Measurements from ENCODE around the gene ANTXR2. TPM values are rescaled to one million over a fixed set of nuclear protein-coding genes. Genes with fewer than 3 reads are reported as not detected.

The ANTXR2 gene
- total and polyA plus RNA-seq, 2 of the 13 experiments (the other 11 are each of a cell fraction or from before 2014, with no cell fraction given), result 4.6 to 14.5 TPM

GRCh38 chr4:79959652-79960051, 113.4 kb downstream of the ANTXR2 start:
- FAIRE-seq (no peak), ATAC-seq (no peak), DNase-seq (ENCODE audit: low spot score) (no peak)
- POLR2A ChIA-PET, result no interaction called here
- in situ Hi-C loops (cut with HindIII; ENCODE audit: extremely low pct_ligation_motif_present, low pct_unique_long_range_greater_than_20kb), result no loop called here
- intact Hi-C loops (cut with micrococcal nuclease; ENCODE audit: unreplicated experiment), result no loop called here
- no peaks in the 10 kb centered on the region for H3K36me3 ChIP-seq (replicated peaks in 1 of 2; ENCODE audit: control insufficient read depth in 1 of 2, insufficient read depth in 2 of 2, low read length in 2 of 2)
- H3K27me3 ChIP-seq (ENCODE audit: control insufficient read depth in 1 of 2, insufficient read depth in 2 of 2, low read length in 2 of 2), result no peaks in the 10 kb centered on the region
- H3K4me1 ChIP-seq (ENCODE audit: insufficient read depth, low read length), result no peaks in the 10 kb centered on the region
- WGBS (ENCODE audit: low lambda C conversion rate), result 89% methylated on average over 7 of the region's 7 CpGs
- no peaks in the 10 kb centered on the region for H4K20me1 ChIP-seq (ENCODE audit: insufficient read depth, low read length)
- no peak overlapping the region for H2AFZ ChIP-seq (ENCODE audit: low read length)
- H3K9ac ChIP-seq (ENCODE audit: insufficient read depth, low read depth, low read length), result no peak overlapping the region
- H3K79me2 ChIP-seq (ENCODE audit: insufficient read depth, low read length), result no peaks in the 10 kb centered on the region
- no peak overlapping the region for H3K4me2 ChIP-seq (ENCODE audit: low read depth, low read length)
- BruUV-seq (replicated peaks), result no TSS peak
- H3K27ac ChIP-seq (ENCODE audit: extremely low read length, insufficient read depth, low read length), result no peak overlapping the region
- H3K9me3 ChIP-seq (ENCODE audit: low read length), result no peaks in the 10 kb centered on the region
- TF ChIP-seq CEBPB (IDR thresholded peaks at IDR 0.05; ENCODE audit: borderline replicate concordance, low read depth, low read length) (no peak), ZBTB4 (CRISPR knock-in tag; IDR thresholded peaks at IDR 0.05; ENCODE audit: borderline replicate concordance) (no peak), ASH2L (IDR thresholded peaks at IDR 0.05; ENCODE audit: insufficient read length, low read depth, low read length) (no peak), ZNF260 (CRISPR knock-in tag; IDR thresholded peaks at IDR 0.05; ENCODE audit: borderline replicate concordance, low read depth) (no peak), MLLT10 (CRISPR knock-in tag; IDR thresholded peaks at IDR 0.05) (no peak), CBX2 (IDR thresholded peaks at IDR 0.05; ENCODE audit: low read depth, low read length) (no peak), CBX2 (CRISPR knock-in tag; IDR thresholded peaks at IDR 0.05; ENCODE audit: low read depth) (no peak), ZNF460 (CRISPR knock-in tag; IDR thresholded peaks at IDR 0.05; ENCODE audit: borderline replicate concordance) (no peak), GPBP1L1 (CRISPR knock-in tag; IDR thresholded peaks at IDR 0.05) (no peak), THRA (CRISPR knock-in tag; IDR thresholded peaks at IDR 0.05; ENCODE audit: borderline replicate concordance) (no peak), ATF7 (IDR thresholded peaks at IDR 0.05) (no peak), ATF7 (CRISPR knock-in tag; IDR thresholded peaks at IDR 0.05) (no peak), ZNF781 (CRISPR knock-in tag; IDR thresholded peaks at IDR 0.05; ENCODE audit: borderline replicate concordance, not compliant biosample characterization) (no peak), JDP2 (CRISPR knock-in tag; IDR thresholded peaks at IDR 0.05; ENCODE audit: borderline replicate concordance) (no peak), FOXC1 (CRISPR knock-in tag; IDR thresholded peaks at IDR 0.05; ENCODE audit: borderline replicate concordance) (no peak)
- CTCF ChIA-PET (ENCODE audit: low intra/inter-chr PET ratio, low total read pairs), result no interaction called here
- H3K4me3 ChIP-seq (replicated peaks in 1 of 3; ENCODE audit: insufficient read depth in 1 of 3, low read depth in 2 of 3, low read length in 3 of 3), result no peak overlapping the region

Data from HepG2 (cell line).